GM18907 (cell line): Measurements from ENCODE around the gene KRT35.

Experiments used
- ATAC-seq: cut with Tn5 transposase; IDR thresholded peaks from one replicate; pipeline ENCODE4 v1.9.1; 2021; ENCODE audit warnings: mild to moderate bottlenecking, moderate library complexity; ENCODE audit not compliant: unreplicated experiment

The KRT35 gene

DNA sequence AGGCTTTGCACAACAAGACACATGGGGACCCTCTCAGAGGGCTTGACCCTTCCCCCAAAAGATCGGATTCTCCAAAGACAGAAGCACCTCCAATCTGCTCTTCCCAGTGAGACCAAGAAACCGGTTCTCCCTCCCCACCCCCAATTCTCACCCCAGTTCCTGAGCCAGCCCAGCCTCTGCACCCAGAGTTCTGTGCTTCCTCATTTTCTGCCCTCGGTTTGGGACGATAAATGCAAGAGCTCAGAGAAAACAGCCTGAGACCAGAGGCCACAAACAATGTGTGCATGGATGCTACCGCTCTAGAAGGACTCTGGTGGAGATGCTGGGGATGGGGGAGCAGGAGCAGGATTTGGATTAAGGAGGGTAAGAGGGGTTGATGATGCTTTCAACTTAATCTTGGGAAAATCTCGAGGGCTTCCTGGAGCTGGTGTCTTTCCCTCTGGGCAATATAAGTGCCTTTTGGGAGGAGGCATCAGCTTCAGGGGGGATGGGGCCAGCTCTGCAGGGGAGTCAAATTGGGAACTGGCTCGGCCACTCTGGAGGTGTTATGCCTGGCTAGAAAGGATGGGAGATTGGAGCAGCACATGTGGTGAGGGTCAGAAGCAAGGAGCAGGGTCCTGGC lies 31.7 kb upstream of the KRT35 start:
- ATAC-seq = no peak

DNA sequence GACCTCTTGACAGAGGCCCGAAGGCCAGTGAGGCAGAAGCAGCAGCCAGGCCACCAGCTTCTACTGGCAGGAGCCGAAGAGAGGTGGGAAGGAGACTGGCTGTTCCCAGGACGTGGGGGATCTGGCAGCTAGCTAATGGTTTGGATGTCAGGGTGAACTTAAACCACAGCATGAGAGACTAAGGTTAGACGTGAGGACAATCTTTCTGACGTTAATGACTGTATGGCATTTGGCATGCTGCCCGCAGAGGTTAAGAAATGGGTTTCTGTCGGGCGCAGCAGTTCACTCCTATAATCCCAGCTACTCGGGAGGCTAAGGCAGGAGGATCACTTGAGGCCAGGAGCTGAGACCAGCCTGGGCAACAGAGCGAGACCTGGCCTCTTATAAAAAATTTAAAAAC lies 30.8 kb upstream of the KRT35 start:
- no peak for ATAC-seq

DNA sequence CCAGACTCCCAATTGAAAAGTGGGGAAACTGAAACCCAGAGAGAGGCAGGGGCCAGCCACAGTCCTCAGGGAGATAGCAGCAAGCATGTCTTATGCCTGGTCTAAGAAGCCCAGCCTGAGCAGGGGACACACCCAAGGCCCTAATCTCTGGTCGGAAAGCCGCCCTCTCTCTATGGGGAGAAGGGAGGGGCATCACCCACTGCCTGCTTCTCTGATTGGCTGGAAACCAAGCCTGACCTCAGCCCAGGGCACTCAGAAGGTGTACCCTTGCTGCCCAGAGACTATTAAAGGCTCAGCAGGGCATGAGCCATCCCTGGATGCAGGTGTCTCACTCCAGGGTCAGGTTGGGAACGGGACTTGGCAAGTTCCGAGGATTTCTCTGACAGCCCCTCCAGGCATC lies 30.2 kb upstream of the KRT35 start:
- ATAC-seq = no peak

DNA sequence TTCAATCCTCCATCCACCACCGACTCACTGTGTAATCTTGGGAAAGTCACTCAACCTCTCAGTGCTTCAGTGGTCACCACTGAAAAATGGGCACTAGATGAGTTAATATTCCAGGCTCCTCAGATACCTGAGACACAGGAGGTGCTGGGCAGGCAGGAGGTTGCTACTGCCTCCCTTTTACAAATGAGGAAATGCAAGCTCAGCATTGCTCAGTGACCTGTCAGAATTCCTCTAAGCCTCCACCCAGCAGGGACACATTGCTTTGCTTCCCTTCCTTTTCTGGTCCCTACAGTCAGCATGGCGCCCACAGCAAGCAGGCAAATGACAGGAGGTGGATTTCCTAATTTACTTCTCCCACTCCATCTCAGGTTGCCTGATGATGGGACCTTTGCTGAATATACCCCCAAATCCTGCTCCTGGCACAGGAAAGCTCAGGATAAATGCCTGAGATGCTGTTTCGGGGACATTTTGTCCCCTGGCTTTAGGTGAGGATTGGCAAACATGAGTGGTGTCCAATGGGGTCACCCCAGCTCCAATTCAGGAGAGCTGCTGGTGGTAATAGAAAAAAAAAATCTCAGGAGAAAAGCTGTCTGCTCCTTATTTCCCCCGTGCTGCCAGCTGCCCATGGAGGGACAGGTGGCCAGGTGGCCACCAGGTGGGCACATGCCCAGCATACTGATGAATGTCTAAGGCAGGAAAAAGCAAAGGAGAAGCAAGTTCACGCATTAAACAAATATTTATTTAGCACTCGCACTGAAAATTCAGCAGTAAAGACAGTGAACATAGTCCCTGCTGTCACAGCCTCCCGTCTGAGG lies 29.5 kb upstream of the KRT35 start:
- ATAC-seq = no peak

DNA sequence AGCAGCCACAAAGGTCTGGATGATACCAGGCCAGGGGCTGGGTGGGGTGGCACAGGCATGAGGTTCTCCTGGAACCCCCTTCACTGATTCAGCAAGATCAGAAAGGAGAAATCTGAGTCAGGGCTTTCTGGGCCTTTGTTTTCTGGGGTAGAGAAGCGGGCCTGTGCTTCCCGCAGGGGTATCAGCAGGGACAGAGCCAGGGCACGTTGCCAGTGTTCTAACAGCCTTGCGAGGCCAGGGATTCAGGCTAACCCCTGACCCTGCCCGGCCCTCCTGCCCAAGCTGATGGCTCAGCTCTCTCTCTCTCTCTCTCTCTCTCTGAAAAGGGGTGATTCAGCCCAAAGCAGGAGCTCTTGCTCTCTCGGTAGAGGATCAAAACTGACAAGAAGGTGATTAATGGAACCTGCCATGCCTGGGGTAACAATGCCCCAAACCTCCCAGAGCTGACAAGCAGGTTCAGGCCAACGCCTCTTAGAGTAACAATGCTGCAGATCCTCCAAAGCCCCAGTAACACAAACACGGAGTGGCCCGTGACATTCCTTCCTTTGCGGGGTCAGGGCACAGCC lies 26.4 kb upstream of the KRT35 start:
- ATAC-seq = no peak

DNA sequence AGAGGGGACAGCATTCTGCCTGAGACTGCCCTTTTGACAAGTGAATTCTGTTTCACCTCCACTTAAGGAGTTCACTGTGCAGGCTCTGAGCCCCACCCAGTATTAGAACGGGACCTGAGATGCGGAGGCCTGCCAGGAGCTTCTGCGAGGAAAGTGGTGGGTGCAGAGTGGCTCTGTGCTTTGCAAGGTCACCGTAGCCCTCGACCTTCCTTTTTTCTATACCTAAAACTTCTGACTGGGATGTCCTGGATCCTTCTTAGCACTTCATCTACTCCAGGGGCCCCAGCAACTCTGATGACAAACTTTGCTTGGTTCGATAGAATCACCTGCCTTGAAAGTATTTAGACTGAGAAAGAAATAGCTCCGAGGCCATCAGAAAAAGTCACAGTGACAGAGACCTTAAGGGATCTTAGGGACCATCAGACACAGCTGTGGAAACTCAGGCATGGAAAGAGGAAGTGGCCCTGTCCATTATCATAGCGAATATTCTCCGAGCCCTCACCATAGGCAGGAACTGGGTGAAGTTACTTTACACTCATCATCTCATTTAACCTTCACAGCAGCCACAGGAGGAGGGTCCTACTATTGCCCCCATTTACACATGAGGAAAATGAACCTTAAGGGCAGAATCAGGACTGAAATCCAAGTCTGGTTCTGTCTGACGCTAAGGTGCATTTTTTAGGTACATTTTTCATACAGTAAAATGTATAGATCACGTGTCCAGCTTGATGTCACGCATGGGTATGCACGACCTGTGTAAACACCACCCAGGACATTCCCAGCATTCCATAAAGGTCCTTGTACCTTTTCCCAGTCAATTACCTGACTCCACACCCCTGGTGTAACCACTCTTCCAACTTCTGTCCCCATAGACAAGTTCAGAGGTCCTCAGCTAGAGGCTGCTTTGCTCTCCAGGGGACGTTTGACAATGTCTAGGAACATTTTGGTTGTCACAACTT lies 25.1 kb upstream of the KRT35 start:
- ATAC-seq = no peak

DNA sequence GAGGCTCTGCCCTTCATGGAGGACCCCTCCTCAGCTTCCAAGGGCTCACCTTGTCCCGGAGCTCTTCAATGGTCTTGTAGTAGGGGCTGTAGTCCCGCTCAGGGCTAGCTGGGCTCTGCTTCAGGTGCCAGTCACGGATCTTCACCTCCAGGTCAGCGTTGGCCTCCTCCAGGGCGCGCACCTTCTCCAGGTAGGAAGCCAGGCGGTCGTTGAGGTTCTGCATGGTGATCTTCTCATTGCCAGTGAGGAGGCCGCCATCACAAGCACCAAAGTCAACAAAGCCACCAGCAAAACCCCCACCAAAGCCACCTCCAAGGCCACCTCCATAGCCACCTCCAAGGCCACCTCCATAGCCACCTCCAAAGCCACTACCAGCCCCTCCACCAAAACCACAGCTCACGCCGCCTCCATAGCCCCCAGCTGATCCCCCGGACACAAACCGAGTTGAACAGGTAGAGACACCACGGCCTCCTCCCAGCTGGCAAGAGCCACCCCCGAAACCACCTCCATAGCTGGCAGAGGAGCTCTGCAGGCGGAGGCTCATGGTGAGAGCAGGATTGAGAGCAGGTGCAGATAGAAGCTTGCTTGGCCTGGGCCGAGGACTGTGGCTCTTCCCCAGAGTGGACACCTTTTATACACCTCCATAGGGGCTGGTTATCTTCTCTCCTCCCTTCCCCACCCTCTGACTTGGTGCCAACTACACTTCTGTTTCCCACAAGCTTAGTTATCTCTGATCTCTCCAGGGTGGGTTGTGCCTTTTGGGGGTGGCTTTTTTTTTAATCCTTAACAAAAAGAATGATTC lies 24.3 kb upstream of the KRT35 start, which contains the start of gene KRT13:
Gene KRT13 (minus strand): TSS at position 606 of the 802 bp plus-strand sequence. CDS start 62 bp downstream, at position 544.
- no peak for ATAC-seq

DNA sequence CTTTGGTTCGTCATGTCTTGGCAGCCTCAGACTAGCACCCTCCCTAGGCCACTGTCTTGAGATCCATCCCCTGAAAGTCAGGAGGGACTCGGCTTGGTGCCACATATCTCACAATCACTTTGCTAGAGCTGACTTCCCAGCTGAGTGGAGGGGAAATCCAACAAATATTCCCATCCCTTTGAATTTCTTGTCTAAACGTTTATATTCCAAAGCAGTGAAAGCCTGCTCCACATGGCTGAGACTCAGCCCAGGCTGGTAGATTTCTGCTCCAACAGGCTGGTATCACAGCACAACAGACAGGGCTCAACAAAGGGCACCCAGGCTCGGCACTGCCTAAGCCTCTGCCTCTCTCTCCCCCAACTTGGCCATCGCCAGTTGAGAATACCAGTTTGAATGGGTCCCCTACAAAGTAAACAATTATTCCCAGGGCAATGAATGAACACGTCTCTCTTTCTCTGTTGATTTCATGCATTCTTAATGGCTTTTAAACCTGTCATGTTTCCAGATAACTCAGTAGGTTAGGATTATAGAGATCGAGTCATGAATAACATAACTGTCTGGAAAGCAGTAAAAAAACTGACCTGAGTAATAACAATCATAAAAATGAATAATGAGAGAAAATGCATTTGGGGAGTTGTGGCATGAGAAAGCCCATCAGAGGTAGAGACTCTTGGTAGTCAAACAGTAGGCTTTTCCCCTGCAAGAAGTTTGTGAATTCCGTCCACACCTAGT lies 23.5 kb upstream of the KRT35 start:
- no peak for ATAC-seq

DNA sequence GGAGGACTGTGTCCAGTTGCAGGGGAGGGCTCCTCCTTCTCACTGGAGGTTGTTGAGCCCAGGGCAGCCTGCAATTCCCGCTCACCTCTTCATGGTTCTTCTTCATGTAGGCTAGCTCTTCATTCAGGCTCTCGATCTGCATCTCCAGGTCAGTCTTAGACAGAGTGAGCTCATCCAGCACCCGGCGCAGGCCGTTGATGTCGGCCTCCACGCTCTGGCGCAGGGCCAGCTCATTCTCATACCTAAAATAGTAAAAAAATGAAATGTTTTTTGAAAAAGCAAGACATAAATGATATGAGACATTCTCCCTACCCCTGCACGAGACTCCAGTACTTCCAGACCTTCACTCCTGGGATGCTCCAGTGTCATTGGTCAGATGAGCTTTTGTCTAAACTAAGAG lies 22.3 kb upstream of the KRT35 start:
- ATAC-seq = no peak

DNA sequence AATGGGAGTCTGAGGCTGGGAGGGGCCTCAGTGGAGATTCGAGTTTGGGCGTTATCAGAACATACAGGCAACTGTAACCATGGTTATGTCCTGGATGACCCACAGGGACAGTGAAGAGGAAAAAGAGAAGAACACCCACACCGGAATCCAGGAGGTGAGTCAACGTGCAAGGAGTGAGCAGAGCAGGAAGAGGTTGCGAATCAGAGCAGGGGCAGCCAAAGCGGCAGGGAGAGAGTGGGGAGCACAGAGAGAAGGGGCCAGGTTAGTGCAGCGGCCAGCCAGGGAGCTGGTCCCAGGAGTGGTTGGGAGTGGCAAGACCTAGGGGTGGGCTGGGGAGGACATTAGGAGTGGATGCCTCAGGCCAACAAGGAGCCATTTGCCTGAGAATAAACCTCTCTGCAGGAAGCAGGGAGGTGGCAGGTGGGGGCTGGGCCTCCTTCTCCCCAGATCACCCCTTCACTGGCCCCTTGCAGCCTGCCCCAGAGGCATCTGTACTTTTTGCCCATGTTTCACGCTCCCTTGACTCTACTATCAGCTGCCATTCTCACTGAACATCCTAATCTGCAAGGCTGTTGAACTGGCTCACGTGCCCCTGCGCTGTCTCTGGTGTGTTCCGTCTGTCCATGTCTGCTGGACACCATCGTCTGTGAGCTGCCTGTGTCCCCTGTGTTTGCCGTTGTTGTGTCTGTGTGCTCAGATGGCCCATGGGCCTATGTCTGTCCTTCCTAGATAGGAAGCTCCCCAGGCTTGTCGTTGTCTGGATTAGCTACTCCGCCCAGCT lies 19.4 kb upstream of the KRT35 start:
- ATAC-seq = no peak

DNA sequence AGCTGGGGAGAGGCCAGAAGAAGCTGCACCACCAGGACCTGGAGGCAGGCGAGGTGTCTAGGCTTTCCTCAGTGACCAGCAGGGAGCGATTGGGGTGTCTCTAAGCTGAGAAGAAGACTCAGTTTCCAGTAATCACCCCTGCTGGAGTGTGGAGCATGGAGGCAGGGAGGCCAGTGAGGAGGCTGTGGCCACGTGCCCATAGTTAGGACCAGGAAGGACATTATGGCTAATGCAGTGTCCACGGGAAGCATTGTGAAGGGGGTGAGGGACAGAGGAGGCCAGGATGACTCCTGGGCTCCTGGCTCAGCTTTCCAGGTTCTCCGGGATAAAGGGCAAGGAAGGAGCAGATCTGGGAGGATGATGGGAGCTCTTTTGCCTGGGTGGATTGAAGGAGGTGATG lies 18.8 kb upstream of the KRT35 start:
- ATAC-seq = no peak

DNA sequence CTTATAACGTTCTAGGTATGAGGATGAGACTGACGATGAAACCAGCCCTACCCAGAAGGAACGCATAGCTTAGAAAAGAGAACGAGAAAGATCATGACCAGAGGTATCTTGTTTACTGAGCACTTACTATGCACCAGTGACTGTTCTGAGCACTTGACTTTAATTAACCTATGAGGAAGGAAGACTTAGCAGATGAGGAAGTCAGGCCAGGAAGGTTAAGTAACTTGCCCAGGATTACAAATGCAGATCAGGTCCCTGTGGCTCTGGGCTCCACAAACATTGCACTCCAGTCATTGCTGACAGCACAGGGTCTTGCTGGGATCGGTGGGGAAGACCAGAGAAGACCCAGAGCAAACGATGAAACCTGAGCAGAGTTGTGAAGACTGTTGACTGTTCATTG lies 17.3 kb upstream of the KRT35 start:
- ATAC-seq = no peak

DNA sequence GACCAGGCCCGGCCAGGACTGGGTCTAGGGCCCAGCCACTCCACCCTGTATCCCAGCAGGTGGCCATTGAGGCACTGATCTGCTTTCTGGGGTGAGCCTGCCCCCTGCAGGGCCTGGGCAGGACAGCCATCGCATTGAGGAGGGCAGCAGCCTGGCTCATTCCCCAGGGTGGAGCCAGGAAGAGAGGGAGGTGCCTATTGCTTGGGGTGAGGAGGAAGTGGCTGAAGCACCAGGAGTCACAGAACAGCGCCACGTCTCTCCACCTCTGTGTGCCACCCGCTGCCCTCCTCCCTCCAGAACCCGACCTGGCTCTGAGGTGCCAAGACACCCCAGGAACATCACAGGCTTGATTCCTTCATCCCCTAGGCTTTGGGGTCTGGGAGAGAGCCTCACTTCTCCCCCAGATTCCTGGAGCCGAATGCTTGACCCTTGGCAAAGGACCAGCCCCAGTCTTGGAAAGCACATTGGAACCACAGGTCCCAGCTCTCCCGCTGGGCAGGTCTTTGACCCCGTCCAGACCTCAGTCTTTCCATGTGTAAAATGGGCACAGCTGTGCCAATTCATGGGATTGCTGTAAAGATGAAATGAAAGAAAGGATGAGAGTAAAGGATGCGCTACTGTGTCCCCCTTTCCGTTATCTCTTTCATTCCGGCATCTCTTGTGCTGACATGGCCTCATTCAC lies 16.0 kb upstream of the KRT35 start:
- peak; percentile 82 for ATAC-seq

DNA sequence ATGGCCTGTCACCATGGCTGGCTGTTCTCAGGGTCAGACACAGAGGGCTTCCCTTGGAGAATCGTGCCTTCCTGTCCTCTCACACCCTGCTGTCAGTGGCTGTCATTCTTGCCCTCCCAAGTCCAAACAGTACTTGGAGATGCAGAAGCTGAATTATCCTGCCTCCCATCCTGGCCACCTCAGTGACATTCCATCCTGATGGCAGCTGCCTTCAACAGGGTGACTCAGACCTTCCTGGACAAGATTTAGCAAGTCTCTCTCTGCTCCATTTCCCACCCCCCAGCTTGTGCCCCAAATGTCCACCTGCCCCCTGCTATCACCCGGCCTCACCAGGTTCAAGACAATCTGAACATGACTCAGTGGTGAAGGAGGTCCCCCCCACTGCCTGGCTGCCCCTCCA lies 13.6 kb upstream of the KRT35 start:
- no peak for ATAC-seq

DNA sequence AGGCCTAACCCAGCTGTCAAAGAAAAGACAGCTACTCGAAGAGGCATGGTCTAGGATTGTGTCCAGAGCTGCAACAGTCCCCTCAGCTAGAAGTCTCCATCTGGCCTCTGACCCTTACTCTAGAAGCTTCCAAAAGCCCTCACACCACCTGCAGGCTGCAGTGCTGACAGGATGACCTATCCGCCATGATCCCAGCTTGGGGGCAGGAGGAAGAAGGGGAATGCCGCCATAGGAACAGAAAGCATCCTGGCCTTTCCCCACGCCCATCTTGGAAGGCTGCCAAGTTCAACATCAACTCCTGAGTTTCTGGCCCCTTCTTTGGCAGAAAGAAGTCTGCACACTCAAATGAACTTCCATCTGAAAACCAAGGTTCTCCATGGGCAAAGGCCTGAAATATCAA lies 11.8 kb upstream of the KRT35 start:
- no peak for ATAC-seq

DNA sequence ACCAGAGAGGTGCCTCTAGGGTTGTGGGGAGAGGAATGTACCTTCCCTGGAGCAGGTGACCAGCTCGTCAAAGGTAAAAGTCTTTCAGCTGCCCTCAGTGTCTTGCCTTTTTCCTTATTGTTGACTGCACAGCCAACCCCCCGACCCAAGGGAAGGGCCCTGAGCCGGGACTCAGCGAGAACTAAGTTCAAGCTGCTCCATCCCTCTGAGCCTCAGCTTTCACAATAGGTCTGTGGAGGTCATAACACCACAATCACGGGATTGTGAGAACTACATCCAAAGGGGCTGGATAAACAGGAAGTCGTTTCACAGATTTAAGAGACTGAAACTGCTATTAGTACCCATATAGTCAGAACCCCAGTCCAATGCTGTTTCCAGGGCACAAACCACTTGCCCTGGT lies 11.4 kb upstream of the KRT35 start:
- ATAC-seq = no peak

DNA sequence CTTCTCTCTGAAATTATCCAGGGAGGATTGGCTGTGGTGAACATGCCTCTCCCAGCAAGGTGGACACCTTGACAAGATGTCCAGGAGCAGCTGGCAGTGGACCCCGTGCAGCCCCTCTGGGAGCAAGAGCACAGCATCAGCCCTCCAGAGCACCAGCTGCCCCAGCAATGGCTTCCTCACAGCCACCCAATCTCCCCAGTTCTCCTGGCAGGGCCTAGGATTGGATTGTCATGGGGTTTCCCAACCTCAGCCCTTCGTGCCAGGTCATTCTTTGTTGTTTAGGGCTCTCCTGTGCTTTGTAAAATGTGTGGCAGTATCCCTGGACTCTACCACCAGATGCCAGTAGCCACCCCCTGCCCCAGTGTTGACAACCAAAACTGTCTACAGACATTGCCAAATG lies 10.5 kb upstream of the KRT35 start:
- ATAC-seq = no peak
